HG03520 (cell line): ENCODE data around the gene ESM1.
"Not testable (repeated sequence)": the region's sequence is repeated elsewhere in the genome, so short reads cannot be mapped to it uniquely, and the experiment has no call there.

Experiments
- ATAC-seq: cut with Tn5 transposase; IDR thresholded peaks from one replicate; pipeline ENCODE4 v1.9.1; 2021; ENCODE audit warnings: mild to moderate bottlenecking, moderate library complexity; ENCODE audit not compliant: unreplicated experiment

ESM1 gene

GRCh38 chr5:54985301-54986268 lies at the start of gene ESM1:
Gene ESM1 (minus strand): TSS chr5:54985593. CDS start chr5:54985517, 76 bp downstream.
- no peak for ATAC-seq

GRCh38 chr5:55033568-55033967 lies 48.2 kb upstream of the ESM1 start:
- no peak for ATAC-seq

- no peak for ATAC-seq
These were observed 46.1 kb upstream of the ESM1 start for GRCh38 chr5:55031492-55031891.

GRCh38 chr5:55030676-55031369 lies 45.4 kb upstream of the ESM1 start:
- no peak for ATAC-seq

GRCh38 chr5:55030220-55030619 lies 44.8 kb upstream of the ESM1 start:
- no peak for ATAC-seq

GRCh38 chr5:55027595-55027994 lies 42.2 kb upstream of the ESM1 start:
- ATAC-seq = no peak

- ATAC-seq = no peak
These were observed 37.1 kb upstream of the ESM1 start for GRCh38 chr5:55022450-55022849.

GRCh38 chr5:55021821-55022220 lies 36.4 kb upstream of the ESM1 start:
- ATAC-seq = no peak

GRCh38 chr5:55021410-55021809 lies 36.0 kb upstream of the ESM1 start:
- no peak for ATAC-seq

GRCh38 chr5:55010149-55010548 lies 24.8 kb upstream of the ESM1 start:
- ATAC-seq = not testable (repeated sequence)

- no peak for ATAC-seq
These were observed 19.3 kb upstream of the ESM1 start for GRCh38 chr5:55004729-55005128.

- ATAC-seq = no peak
These were observed 18.2 kb upstream of the ESM1 start for GRCh38 chr5:55003432-55004065.

- not testable (repeated sequence) for ATAC-seq
These were observed 16.8 kb upstream of the ESM1 start for GRCh38 chr5:55002166-55002565.

GRCh38 chr5:54997081-54997480 lies 11.7 kb upstream of the ESM1 start:
- no peak for ATAC-seq

- ATAC-seq = no peak
These were observed 11.1 kb upstream of the ESM1 start for GRCh38 chr5:54996466-54996865.

- ATAC-seq = no peak
These were observed 9.8 kb upstream of the ESM1 start for GRCh38 chr5:54995168-54995567.

- ATAC-seq = no peak
These were observed 9.2 kb upstream of the ESM1 start for GRCh38 chr5:54994628-54995027.

GRCh38 chr5:54993318-54993717 lies 7.9 kb upstream of the ESM1 start:
- no peak for ATAC-seq

- ATAC-seq = no peak
These were observed 6.0 kb upstream of the ESM1 start for GRCh38 chr5:54991416-54991815.

GRCh38 chr5:54990841-54991258 lies 5.5 kb upstream of the ESM1 start:
- no peak for ATAC-seq

GRCh38 chr5:54988817-54989216 lies 3.4 kb upstream of the ESM1 start:
- no peak for ATAC-seq
